HEK293T (cell line): ENCODE results near the gene CADM1.

Experiments used
- CTCF ChIA-PET: fragments of 350-600 bp; formaldehyde crosslinking; extraction: SDS; loops from one replicate; lab custom pipeline; 2021; ENCODE audit warnings: antibody characterized with exemption, inconsistent platforms; lab: Yijun Ruan, JAX
- POLR2A ChIA-PET: fragments of 350-600 bp; formaldehyde crosslinking; extraction: SDS; loops from one replicate; lab custom pipeline; 2020; ENCODE audit warnings: antibody characterized with exemption, inconsistent platforms; lab: Yijun Ruan, JAX
- DNase-seq: peaks from one replicate; pipeline ENCODE4 v3.0.0; 2012; ENCODE audit warnings: mixed read lengths; ENCODE audit errors: extremely low spot score
- ARNT ChIP-seq: fragments of 450-650 bp; IDR thresholded peaks from 2 replicates; pipeline ENCODE4 v1.6.1; 2017; ENCODE audit warnings: mild to moderate bottlenecking
- BHLHE40 ChIP-seq: fragments of 450-650 bp; IDR thresholded peaks from 2 replicates; pipeline ENCODE4 v1.6.1; 2016; ENCODE audit warnings: mild to moderate bottlenecking, moderate library complexity, borderline replicate concordance
- CTBP1 ChIP-seq: fragments of 450-650 bp; IDR thresholded peaks from 2 replicates; pipeline ENCODE4 v1.6.1; 2016; ENCODE audit warnings: borderline replicate concordance
- ELF4 ChIP-seq: fragments of 450-650 bp; IDR thresholded peaks from 2 replicates; pipeline ENCODE4 v1.6.1; 2017; ENCODE audit warnings: antibody characterized with exemption
- FOXA1 ChIP-seq: fragments of 450-650 bp; IDR thresholded peaks from 2 replicates; pipeline ENCODE4 v1.6.1; 2016; ENCODE audit warnings: mild to moderate bottlenecking
- FOXK2 ChIP-seq: fragments of 450-650 bp; IDR thresholded peaks from 2 replicates; pipeline ENCODE4 v1.6.1; 2016; ENCODE audit warnings: mild to moderate bottlenecking
- FOXM1 ChIP-seq: fragments of 450-650 bp; IDR thresholded peaks from 2 replicates; pipeline ENCODE4 v1.6.1; 2017; ENCODE audit warnings: mild to moderate bottlenecking, borderline replicate concordance
- HDGF ChIP-seq: fragments of 450-650 bp; IDR thresholded peaks from 2 replicates; pipeline ENCODE4 v1.6.1; 2017; ENCODE audit warnings: antibody characterized with exemption, borderline replicate concordance
- L3MBTL2 ChIP-seq: fragments of 450-650 bp; conservative IDR thresholded peaks from 2 replicates; pipeline ENCODE4 v1.6.1; 2016; ENCODE audit warnings: mild to moderate bottlenecking
- LEF1 ChIP-seq: fragments of 450-650 bp; IDR thresholded peaks from 2 replicates; pipeline ENCODE4 v1.6.1; 2017; ENCODE audit warnings: mild to moderate bottlenecking, borderline replicate concordance
- NFRKB ChIP-seq: fragments of 450-650 bp; IDR thresholded peaks from 2 replicates; pipeline ENCODE4 v1.6.1; 2016; ENCODE audit warnings: mild to moderate bottlenecking, moderate library complexity
- SP1 ChIP-seq: fragments of 450-650 bp; IDR thresholded peaks from 2 replicates; pipeline ENCODE4 v1.6.1; 2017
- SUZ12 ChIP-seq: fragments of 450-650 bp; IDR thresholded peaks from 2 replicates; pipeline ENCODE4 v1.6.1; 2016; ENCODE audit warnings: mild to moderate bottlenecking
- TARDBP ChIP-seq: fragments of 450-650 bp; IDR thresholded peaks from 2 replicates; pipeline ENCODE4 v1.6.1; 2016
- ZNF384 ChIP-seq: fragments of 450-650 bp; IDR thresholded peaks from 2 replicates; pipeline ENCODE4 v1.6.1; 2016
- TF ChIP-seq, protein P1 (sequence below): fragments of 450-650 bp; IDR thresholded peaks from 2 replicates; pipeline ENCODE4 v1.6.1; 2016

Gene CADM1

GRCh38 chr11:115363921-115364320 lies 140.3 kb downstream of the CADM1 start:
- ChIA-PET CTCF (no interaction called here), POLR2A (no interaction called here)
- TF ChIP-seq FOXM1 (no peak), CTBP1 (no peak), LEF1 (no peak), HDGF (no peak), NFRKB (no peak), FOXK2 (no peak), BHLHE40 (no peak), SP1 (no peak), ARNT (no peak), TARDBP (no peak), FOXA1 (no peak), L3MBTL2 (no peak)
- TF ChIP-seq, protein P1, sequence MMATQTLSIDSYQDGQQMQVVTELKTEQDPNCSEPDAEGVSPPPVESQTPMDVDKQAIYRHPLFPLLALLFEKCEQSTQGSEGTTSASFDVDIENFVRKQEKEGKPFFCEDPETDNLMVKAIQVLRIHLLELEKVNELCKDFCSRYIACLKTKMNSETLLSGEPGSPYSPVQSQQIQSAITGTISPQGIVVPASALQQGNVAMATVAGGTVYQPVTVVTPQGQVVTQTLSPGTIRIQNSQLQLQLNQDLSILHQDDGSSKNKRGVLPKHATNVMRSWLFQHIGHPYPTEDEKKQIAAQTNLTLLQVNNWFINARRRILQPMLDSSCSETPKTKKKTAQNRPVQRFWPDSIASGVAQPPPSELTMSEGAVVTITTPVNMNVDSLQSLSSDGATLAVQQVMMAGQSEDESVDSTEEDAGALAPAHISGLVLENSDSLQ = no peak
- DNase-seq = no peak

GRCh38 chr11:115363426-115363825 lies 140.8 kb downstream of the CADM1 start:
- DNase-seq = no peak
- TF ChIP-seq FOXA1 = no peak
- TF ChIP-seq FOXM1 = no peak
- no peak for TF ChIP-seq SP1
- TF ChIP-seq BHLHE40 = no peak
- no peak for TF ChIP-seq ARNT
- TF ChIP-seq ELF4 = no peak
- no peak for TF ChIP-seq L3MBTL2
- no peak for TF ChIP-seq NFRKB
- no peak for TF ChIP-seq LEF1
- no peak for TF ChIP-seq FOXK2
- TF ChIP-seq CTBP1 = no peak
- no peak for TF ChIP-seq TARDBP
- TF ChIP-seq, protein P1 = no peak
- TF ChIP-seq SUZ12 = no peak
- CTCF ChIA-PET = no interaction called here
- POLR2A ChIA-PET = no interaction called here

- ChIA-PET CTCF (no interaction called here), POLR2A (no interaction called here)
- TF ChIP-seq BHLHE40 = no peak
- TF ChIP-seq NFRKB = no peak
- no peak for TF ChIP-seq SUZ12
- TF ChIP-seq HDGF = no peak
- TF ChIP-seq CTBP1 = no peak
- TF ChIP-seq SP1 = no peak
- TF ChIP-seq, protein P1 = no peak
- no peak for TF ChIP-seq FOXA1
- no peak for DNase-seq
These were observed 141.2 kb downstream of the CADM1 start for GRCh38 chr11:115362997-115363396.

GRCh38 chr11:115361025-115361424 lies 143.2 kb downstream of the CADM1 start:
- ChIA-PET POLR2A (no interaction called here), CTCF (no interaction called here)
- no peak for DNase-seq
- no peak for TF ChIP-seq TARDBP
- TF ChIP-seq ARNT = no peak
- TF ChIP-seq HDGF = no peak
- no peak for TF ChIP-seq CTBP1
- TF ChIP-seq SP1 = no peak
- no peak for TF ChIP-seq NFRKB
- TF ChIP-seq, protein P1 = no peak
- TF ChIP-seq L3MBTL2 = no peak
- no peak for TF ChIP-seq FOXK2
- no peak for TF ChIP-seq SUZ12
- TF ChIP-seq ELF4 = no peak
- TF ChIP-seq BHLHE40 = no peak
- no peak for TF ChIP-seq LEF1
- TF ChIP-seq ZNF384 = no peak
- TF ChIP-seq FOXM1 = no peak

GRCh38 chr11:115360186-115360824 lies 143.9 kb downstream of the CADM1 start:
- no peak for TF ChIP-seq LEF1
- TF ChIP-seq NFRKB = no peak
- TF ChIP-seq ZNF384 = no peak
- no peak for TF ChIP-seq TARDBP
- no peak for TF ChIP-seq FOXM1
- TF ChIP-seq FOXK2 = no peak
- no peak for TF ChIP-seq L3MBTL2
- TF ChIP-seq, protein P1 = no peak
- no peak for TF ChIP-seq ELF4
- no peak for TF ChIP-seq SP1
- TF ChIP-seq FOXA1 = no peak
- ChIA-PET CTCF (no interaction called here), POLR2A (no interaction called here)
- no peak for DNase-seq
